ENCODE measurements around the gene ENTPD6.
"Not testable (repeated sequence)": the region's sequence is repeated elsewhere in the genome, so short reads cannot be mapped to it uniquely, and the experiment has no call there.

Gene ENTPD6

DNA sequence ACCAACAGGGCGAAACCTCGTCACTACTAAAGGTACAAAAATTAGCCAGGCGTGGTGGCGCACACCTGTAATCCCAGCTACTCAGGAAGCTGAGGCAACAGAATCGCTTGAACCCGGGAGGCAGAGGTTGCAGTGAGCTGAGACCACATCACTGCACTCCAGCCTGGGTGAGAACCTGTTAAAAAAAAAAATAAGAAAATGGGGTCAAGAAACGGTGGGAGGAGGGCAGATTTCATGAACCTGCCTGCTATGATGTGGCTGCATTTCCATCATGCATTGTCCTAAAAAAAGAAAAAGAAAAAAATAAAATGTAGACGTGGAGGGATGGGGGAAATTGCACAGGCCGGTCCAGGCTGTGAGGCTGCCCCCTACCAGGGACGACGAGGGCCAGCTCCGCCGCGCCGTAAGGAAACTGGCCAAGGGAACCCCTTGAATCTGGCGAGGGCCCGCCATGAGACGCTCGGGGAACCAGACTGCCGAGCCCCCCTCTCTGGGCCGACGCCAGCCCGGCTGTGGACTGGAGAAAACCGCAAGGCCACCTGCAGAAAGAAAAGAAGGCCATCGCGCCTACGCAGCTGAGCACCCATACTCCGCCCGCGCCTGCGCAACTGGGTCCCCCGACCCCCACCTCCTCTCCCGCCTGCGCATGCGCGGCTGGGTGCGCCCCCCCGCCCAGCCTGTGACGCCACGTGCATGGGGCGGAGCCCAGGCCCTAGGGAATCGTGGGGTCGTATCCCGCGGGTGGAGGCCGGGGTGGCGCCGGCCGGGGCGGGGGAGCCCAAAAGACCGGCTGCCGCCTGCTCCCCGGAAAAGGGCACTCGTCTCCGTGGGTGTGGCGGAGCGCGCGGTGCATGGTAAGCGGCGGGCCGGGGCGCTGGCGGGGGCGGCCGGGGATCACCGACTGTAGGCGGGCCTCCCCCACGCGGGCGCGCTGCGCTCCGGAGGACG is at the start of gene ENTPD6:
ENTPD6 (plus strand) TSS at position 699 of the 948 bp plus-strand sequence. CDS start 10,825 bp downstream, outside the sequence.
- peak; percentile 92 for DNase-seq (ENCODE audit: low spot score)

DNA sequence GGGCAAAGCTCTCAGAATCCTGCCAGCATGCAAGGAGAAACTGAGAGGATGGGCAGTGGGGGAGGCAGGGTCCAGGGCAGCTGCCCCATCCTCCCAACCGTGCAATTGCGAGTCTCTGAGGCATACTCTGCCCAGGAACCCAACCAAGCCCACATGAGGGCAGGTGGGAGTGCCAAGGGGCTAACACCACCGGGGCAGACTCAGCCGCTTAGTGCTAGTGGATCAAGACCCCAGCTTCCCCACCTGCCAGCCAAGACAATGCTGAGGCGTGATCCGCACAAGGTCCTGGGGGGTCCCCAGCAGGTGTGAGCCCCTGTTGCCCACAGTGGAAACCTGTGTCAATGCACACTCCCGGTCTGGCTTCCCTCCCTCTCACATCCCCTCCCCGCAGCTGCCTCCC is 48.5 kb upstream of the ENTPD6 start:
- DNase-seq (ENCODE audit: low spot score) = no peak

DNA sequence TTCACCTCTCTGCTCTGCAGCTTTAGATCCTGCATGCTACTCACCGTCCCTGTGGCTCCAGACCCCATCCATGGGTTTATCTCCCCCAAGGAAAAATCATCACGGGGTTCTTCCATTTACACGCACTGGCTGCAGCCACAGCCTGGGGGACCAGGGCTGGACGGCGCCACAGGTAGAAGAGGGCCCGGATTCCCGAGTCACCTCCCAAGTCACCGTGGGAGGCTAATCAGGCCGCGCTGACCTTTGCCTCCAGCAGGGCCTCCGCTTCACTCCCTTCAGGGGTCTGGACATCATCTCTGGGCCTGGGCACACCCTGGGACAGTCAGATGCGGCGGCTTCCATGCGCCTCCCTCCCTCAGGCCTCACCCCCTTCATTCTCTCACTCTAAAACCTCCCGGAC is 47.8 kb upstream of the ENTPD6 start:
- DNase-seq (ENCODE audit: low spot score) = no peak

DNA sequence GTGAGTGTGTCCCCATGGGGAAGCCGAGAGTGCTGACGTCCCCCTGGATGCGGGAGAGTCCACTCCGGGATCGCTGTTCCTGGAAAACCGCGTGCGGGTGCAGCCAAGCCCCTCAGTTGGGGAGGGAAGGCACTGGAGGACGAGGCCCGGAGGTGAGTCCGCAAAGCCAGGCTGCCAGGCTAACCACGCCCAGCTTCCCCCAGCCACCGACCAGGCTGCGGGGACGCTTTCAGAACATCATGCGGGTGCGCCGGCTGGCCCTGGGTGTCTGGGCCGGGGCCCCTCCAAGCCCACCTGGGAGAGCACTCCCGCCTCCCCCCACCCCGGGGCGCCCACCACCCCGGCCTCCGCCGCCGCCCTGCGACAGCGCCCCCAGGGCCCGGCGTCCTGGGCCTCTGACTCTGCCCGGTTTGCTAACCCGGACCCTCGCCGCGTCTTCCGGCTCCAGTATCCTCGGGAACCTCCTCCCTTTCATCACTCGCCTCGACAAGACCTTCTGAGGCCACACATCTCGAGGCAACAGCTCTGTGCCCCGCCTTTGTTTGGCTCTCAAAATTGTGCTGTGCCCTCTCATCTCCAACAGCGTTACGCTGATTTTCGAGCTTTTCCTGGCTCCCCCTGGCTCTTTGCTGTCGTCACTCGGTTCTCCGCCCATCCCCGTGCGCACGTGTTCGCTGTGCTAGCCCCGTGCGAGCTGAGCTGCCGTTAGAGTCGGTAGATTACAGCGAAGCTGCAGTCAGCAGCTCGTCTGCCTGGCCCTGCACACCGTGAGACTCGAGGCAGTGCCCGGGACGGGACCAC is 47.1 kb upstream of the ENTPD6 start:
- DNase-seq (ENCODE audit: low spot score) = no peak

DNA sequence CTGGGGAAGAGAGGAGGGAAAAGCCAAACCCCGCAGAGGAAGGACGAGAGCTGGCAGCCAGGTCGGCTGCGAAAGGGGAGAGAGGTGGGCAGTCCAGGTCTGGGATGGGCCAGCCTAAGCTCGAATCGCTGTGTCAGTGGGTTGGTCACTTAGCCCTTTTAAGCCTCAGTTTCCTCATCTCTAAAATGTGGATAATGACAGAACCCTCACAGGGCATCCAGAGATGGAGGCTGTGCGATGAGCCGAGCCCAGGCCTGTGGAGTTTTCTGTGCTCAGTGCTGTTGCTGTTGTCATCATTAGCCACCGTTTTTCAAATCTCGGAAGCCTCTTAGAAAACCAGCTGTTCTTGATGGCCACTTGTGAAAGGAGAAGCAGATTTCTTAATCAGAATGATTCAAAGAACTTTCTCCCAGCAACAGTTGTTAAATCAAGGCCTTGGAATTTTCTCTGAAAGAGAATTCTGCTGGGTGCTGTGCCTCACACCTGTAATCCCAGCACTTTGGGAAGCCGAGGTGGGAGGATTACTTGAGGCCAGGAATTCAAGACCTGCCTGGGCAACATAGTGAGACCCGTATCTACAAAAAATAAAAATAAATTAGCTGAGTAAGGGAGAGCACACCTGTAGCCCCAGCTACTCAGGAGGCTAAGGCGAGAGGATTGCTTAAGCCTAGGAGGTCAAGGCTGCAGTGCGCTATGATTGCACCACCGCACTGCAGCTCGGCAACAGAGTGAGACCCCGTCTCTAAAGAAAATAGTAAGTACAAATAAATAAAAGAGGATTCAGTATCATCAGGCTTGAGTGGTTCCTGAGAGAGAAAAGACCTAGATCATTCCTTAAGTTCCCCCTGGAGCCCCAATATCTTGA is 46.3 kb upstream of the ENTPD6 start:
- no peak for DNase-seq (ENCODE audit: low spot score)

DNA sequence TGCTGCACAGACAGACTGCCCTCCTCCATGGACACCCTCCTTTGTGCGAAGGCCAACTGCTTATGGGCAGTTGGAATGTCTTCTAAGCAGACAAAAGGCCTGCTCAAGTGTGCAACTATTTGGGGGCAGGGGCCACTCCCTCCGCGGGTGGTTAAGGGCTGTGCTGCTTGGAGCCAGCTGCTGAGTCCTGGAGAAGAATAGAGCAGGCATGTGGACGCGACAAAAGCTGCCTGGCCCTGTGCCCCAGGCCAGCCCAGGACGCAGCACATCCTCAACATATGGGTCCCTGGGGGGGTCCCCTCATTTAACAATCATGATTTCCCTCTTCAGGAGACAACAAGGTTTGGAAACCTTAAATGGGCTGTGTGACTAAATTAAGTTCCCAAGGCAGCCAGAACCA is 45.5 kb upstream of the ENTPD6 start:
- no peak for DNase-seq (ENCODE audit: low spot score)

DNA sequence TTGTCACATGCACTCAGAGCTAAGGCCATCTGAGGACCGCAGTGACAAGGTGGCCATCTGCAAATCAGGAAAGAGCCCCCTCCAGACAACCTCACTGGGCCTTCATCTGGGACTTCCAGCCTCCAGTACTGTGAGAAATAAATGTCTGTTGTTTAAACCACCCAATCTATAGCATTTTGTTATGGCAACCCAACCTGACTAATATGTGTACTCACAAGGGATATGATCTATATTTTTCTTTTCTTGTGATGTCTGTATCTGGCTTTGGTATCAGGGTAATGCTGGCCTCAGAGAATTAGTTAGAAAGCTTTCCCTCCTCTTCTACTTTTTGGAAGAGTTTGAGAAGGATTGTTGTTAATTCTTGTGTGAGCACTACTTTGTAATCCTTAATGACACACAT is 37.5 kb upstream of the ENTPD6 start:
- no peak for DNase-seq (ENCODE audit: low spot score)

DNA sequence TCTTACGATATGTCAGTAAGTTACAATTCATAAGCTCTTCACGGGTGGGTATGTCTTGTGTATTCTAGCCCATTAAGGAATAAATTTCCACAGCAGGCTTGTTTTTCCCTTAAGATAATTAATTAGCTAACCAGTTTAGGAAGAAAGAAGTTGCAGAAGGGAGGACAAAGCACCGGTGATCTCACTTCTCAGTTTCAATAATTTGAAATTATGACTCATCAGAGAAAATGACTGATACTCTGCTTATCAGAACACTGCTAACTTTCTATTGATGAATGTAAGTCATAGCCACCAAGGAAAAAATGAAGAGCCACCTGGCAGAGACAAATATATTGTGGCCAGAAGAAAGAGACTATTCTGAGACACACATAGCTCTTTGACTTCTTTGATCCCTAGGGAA is 35.0 kb upstream of the ENTPD6 start:
- no peak for DNase-seq (ENCODE audit: low spot score)

DNA sequence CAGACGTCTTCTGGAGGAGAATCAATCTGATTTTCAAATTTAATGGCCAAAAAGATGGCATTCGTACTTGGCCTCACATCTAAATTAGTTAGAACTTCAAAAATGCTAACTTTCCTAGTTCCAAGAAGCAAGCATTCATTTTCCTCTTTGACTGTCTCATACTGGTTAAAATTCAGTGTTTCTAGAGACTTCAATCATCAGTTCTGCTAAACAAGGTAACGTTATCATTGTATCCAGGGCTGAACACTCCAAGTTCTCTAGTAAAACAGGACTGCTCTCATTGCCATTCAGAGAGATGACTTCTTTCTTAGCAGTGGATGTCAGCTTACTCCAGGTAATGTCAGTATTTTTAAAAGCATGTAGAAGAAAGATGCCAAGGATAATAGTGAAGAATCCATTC is 34.6 kb upstream of the ENTPD6 start:
- no peak for DNase-seq (ENCODE audit: low spot score)

DNA sequence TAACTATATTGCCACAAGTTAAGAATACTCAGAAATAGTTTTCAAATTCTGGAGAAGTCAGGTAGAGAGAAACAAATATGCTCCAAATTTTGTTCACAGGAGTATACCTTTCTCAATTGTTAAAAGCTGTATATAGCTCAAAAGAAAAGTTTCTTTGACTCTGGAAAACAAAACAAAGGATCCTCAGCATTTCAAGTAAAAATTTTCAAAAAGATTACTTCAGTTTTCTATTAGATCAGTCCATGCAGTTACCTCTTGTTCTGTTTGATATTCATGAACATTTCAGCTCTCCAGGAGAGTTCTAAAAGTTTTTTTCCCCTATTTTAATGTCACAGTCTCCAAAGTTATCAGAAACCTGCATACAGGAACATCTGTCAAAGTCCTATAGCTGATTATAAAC is 30.4 kb upstream of the ENTPD6 start:
- no peak for DNase-seq (ENCODE audit: low spot score)

DNA sequence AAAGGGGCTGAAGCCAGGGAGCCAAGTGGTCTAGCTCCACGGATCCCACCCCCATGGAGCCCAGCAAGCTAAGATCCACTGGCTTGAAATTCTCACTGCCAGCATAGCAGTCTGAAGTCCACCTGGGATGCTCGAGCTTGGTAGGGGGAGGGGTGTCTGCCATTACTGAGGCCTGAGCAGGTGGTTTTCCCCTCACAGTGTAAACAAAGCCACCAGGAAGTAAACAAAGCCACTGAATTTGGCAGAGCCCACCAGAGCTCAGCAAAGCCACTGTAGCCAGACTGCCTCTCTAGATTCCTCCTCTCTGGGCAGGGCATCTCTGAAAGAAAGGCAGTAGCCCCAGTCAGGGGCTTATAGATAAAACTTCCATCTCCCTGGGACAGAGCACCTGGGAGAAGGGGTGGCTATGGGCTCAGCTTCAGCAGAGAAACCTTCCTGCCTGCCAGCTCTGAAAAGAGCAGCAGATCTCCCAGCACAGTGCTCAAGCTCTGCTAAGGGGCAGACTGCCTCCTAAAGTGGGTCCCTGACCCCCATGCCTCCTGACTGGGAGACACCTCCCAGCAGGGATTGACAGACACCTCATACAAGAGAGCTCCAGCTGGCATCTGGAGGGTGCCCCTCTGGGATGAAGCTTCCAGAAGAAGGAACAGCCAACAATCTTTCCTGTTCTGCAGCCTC is 29.3 kb upstream of the ENTPD6 start:
- not testable (repeated sequence) for DNase-seq (ENCODE audit: low spot score)

DNA sequence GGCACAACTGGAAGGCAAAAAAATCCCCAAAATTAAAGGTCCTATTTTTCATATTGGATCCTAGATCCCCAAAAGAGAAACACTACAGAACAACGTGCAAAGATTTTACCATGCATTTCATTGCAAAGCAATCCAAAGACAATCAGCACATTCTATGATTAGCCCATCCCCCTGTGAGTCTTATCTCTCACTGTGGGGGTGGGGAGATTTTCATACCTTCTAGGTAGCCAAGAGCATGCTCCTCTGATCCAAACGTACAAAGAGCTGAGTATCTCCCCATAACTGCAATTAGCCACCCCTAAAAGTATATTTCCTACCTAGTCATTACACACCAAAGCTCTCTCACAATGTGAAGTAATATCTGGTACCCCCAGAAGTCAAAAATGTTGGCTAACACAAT is 22.2 kb upstream of the ENTPD6 start:
- DNase-seq (ENCODE audit: low spot score) = no peak

DNA sequence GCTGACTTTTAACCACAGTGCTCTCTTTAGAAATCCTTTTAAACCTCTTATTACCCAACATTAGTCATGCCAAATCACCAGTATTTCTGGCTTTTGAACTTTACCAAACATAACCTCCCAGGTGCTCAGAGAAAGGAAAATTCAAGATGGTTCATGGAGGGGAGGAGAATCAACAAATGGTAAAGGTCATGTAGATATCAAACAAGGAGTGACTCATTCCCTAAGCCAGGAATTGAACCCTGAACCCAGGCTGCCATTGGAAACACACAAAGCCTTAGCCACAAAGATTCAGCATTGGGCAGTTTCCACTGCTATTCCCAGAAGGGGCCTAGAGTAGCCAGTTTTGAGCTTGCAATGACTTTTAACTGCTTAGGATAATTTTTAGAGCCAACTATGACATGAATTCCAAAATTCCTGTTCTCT is 21.6 kb upstream of the ENTPD6 start:
- DNase-seq (ENCODE audit: low spot score) = no peak

DNA sequence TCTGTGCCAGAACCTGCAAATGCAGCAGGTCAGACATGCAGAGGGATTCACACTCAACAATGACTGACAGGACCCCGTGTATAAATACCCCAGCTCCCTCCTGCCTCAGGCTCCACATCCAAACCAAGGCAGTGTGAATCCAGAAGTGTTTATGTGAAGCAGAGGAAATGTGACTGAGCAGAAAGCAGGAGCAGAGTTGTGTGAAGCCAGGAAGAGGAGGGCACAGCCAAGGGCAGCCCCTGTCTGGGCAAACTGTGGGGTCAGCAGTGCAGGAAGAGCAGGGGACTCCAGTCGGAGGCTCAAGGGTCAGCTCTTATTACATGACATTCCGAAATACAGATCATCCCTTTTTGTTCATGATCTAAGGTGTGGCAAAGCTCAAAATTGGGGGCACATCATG is 19.3 kb upstream of the ENTPD6 start:
- DNase-seq (ENCODE audit: low spot score) = no peak

DNA sequence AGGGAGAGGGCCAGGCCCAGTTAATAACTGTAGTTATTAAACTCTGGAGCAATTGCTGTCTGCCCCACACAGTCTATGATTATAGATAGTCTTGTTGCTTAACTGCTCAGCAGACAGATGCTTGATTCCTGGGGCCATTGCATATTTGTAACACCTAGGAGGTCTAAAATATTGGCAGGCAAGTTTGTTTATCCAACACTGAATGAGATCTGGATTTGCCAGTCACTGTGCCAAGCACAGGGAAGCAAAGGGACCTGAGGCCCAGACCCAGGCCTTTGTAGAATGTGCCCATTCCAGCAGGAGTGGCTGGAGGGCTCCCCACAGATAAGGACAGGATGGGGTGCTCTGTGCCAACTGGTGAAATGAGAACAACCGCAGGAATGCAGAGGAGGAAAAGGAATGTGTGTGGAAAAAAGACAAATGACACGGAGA is 17.6 kb upstream of the ENTPD6 start:
- DNase-seq (ENCODE audit: low spot score) = peak; percentile 7

DNA sequence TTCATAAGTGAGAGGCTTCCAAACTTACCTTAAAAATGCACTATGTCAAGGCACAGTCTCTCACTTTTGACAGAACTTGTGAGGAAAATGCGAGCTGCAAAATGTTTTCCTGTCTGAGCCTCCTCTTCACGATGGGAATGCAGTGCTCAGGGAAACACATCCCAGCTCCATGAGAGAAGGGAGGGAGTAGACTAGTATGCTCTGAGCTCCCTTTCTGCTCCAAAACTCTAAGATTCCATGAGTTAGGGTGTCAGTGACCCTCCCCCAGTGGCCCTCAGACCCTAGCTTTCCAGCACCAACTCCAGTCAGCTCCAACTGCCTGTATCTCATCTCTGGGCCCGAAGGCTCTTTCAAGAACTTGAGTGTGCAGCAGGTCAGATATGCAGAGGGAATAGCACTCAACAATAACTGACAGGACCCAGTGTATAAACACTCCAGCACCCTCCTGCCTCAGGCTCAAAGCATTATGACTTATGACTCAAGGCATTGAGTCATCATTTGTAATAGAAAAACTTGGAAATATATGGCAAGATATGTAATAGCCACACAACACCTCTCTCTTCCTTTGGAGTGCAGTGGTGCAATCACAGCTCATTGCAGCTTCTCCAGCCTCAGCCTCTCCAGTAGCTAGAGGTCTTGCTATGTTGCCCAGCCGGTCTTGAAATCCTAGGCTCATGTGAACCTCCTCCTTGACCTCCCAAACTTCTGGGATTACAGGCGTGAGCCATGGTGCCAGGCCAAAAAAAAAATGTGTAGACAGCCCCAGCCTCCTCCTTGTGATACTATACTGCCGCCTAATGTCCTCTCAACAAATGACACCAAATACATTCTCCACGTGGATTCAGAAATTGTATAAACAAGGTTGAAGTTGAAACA is 16.7 kb upstream of the ENTPD6 start:
- DNase-seq (ENCODE audit: low spot score) = peak; percentile 62

DNA sequence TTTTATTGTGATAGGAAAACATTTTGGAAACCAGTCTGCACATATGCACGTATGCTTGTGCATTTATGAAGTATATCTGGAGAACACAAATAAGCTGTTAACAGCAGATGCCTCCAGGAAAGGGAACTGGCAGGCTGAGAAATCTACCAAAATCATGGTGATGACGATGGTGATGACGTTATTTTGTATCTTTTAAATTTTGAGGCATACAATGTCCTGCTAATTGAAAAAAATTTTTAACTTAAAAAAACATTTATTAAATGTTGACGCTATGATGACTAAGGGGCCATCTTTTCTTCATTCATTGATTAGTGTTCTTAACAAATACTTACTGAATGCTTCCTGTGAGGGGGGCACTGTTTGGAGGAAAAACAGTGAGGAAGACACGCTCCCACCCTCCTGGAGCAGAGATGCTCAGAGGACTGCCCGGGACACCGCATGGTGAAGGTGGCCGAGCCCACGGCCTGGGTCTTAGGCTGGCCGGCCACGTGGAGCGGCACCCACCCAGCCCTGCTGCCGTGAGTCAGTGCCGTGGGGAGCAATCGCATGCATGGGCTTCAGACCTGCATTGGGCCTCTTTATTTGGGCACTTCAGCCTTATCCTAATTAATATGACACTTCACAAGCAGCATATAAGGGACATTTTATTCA is 15.9 kb upstream of the ENTPD6 start:
- no peak for DNase-seq (ENCODE audit: low spot score)

DNA sequence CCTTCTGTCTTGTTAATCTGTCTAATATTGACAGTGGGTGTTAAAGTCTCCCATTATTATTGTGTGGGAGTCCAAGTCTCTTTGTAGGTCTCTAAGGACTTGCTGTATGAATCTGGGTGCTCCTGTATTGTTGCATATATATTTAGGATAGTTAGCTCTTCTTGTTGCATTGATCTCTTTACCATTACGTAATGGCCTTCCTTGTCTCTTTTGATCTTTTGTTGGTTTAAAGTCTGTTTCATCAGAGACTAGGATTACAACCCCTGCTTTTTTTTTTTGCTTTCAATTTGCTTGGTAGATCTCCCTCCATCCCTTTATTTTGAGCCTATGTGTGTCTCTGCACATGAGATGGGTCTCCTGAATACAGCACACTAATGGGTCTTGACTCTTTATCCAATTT is 11.1 kb upstream of the ENTPD6 start:
- DNase-seq (ENCODE audit: low spot score) = not testable (repeated sequence)

DNA sequence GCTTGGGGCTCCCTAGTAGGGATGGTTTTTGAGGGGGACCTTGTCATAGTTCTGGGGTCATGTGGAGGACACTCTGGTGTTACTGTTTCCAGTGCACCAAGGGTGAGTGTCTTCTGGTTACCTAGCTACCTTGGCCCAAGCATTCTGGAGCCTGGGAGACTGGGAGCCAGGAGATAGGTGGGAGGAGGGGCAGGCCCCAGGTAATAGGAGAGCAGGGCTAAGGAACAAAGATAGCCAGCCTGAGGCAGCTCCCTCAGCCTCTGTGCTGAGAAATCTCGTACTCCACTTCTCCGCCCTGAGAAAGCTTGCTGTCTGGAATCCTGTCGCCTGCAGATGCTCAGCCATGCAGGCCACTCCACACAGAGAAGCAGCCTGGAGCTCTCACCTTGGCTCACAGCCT is 8.3 kb upstream of the ENTPD6 start:
- no peak for DNase-seq (ENCODE audit: low spot score)

DNA sequence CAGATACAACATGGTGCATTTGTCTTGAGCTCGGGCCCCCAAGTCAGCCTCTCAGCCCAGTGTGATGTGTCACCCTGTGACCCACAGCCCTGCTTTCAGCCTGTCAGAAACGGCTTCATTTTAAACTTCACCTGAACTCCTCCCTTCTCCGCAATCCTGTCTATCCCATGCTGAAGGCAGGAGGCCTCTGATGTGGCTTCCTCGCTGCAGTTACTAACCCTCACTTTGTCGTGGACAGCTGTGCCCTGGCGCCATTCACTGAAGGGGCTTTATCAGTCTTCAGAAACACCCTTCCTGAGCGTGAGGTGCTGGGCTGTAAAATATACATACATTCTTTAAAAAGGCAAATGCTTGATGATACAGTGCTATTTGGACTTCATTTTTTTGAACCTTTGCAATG is 7.9 kb upstream of the ENTPD6 start:
- DNase-seq (ENCODE audit: low spot score) = no peak

Data from pons (tissue), 1 donor.